GM20000 (cell line): Measurements from ENCODE around the gene BCL10.

Source experiments
- DNase-seq: peaks from one replicate; pipeline ENCODE4 v3.0.0; 2012; ENCODE audit warnings: low spot score
- TF ChIP-seq, protein P1 (sequence below): IDR thresholded peaks from 2 replicates; pipeline ENCODE4 v1.5.1; 2012; ENCODE audit warnings: mild to moderate bottlenecking, control low read depth; ENCODE audit errors: extremely low read depth, missing control alignments

The BCL10 gene

DNA sequence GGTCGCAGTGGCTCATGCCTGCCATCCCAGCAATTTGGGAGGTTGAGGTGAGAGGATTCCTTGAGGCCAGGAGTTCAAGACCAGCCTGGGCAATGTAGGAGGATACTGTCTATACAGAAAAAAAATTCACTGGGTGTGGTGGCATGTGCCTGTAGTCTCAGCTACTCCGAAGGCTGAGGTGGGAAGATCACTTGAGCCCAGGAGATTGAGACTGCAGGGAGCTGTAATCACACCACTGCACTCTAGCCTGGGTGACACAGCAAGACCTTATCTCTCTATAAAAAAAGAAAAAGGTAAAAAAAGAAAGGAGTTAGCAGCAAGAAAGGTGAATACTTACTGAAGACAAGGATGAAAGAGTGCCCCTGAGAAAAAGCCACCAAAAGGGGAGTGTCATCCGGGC, 23.7 kb upstream of the BCL10 start:
- DNase-seq: no peak
- TF ChIP-seq, protein P1, sequence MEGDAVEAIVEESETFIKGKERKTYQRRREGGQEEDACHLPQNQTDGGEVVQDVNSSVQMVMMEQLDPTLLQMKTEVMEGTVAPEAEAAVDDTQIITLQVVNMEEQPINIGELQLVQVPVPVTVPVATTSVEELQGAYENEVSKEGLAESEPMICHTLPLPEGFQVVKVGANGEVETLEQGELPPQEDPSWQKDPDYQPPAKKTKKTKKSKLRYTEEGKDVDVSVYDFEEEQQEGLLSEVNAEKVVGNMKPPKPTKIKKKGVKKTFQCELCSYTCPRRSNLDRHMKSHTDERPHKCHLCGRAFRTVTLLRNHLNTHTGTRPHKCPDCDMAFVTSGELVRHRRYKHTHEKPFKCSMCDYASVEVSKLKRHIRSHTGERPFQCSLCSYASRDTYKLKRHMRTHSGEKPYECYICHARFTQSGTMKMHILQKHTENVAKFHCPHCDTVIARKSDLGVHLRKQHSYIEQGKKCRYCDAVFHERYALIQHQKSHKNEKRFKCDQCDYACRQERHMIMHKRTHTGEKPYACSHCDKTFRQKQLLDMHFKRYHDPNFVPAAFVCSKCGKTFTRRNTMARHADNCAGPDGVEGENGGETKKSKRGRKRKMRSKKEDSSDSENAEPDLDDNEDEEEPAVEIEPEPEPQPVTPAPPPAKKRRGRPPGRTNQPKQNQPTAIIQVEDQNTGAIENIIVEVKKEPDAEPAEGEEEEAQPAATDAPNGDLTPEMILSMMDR: no peak

DNA sequence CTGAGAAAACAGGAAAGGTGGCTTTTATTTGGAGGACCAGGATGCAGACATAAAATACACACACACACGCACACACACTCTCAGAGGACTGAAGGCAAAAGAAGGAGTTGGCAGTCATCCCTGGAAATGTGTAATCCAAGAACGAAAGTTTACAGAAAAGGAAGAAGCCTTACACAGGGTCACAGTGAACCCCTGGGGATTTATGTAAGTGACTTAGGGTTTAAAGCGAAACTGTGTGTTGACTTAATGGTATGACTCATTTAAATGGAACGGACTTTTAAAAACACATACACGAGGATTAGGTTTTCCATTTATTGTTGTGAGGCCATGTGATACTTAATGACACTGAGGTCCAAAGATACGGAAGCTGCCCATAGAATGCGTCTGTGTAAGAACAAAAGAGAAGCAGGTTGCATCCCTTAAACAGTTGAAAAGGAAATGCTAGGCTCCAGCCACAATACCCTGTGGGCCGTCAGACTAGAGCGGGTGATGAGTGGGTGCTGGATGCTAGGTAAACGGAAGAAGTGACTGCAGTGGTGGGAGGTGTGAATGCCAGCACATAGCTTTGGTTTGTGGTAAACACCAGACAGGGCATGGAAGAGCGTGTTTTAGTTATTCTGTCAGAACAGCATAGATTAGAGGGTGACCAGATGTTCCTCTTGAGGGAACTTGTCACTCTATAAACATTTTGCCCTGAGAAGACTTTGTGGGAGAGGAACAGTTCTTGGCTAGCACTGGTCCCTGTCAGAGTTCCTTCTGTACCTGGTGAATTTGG, 21.6 kb upstream of the BCL10 start:
- DNase-seq: peak; percentile 54
- TF ChIP-seq, protein P1: no peak

GRCh38 chr1:85297538-85297854, 21.1 kb upstream of the BCL10 start:
- TF ChIP-seq, protein P1: no peak
- DNase-seq: no peak

DNA sequence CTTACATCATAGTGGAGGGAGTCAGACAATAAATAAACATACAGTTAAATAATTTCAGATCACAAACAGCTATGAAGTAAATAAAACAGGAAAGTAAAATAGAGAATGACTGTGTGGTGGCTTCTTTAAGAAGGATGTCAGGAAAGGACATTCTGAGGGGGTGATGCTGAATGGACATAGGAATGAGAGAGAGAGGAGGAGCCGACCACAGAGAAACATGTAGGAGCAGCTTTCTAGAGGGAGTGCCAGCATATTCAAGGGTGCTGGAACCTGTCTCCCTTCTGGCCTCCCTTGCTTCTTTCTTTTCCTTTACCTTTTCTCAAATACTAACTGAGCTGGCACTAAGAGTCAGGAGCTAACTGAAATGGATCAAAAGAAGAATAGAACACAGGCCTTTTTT, 20.5 kb upstream of the BCL10 start:
- TF ChIP-seq, protein P1: no peak
- DNase-seq: no peak

DNA sequence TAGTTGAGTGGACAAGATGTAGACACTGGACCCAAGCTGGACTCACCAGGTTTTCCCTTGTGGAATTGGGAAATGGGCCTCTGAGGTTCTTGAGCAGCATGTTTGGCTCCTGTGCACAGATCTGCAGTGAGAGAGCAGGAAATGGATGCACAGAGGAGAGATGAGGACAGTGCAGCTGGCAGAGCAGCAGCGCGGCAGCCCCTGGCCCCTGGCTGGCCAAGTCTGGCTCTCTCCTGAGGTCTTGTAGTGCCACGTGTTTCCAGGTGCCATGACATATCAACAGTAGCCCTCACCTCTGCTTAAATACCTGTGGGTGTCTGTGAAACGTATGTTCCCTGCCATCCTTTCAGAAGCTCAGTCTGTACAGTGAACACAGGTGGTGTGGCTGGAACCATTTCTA, 19.2 kb upstream of the BCL10 start:
- TF ChIP-seq, protein P1: no peak
- no peak for DNase-seq

DNA sequence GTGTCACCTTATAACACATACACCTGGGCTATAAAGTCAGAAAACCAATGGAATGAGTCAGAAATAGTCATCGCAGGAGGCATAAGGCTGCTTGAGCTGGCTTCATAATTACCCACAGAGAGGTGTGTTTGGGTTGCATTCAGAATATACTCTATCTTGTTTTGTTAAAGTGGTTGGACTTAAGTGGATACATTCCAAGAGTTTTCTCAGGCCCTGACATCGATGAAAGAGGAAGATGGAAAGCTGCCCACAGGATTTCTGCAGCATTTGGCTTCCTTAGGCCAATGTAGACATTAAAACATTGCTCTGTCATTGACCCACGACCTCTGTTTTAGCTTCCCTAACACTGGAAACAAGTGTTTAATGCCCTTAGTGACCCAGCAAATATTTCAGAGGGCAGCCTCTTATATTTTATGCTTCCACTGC, 18.6 kb upstream of the BCL10 start:
- no peak for DNase-seq
- TF ChIP-seq, protein P1: no peak

DNA sequence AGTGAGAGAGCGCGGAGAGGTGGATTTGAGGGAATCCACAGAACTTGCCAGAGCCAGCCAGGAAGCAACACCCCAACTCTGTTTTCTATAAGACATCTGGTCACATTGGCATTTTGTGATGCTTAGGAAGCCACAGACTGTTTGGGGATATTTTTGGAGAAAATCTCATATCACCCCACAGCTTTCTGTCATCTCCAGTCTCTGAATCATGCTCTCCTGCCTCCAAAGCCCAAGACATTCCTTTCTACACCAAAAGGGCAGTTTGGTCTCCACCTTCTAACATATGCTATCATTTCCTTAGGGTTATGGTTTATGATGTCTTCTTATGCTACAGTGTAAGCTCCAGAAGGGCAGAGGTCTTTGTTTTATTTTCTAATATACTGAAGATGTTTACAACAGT, 14.4 kb upstream of the BCL10 start:
- DNase-seq: no peak
- TF ChIP-seq, protein P1: no peak
